DMS 273 (cell line): Measurements from ENCODE around the gene IGSF21.

Source experiments
- DNase-seq: peaks from one replicate; lab custom pipeline; 2025; ENCODE audit not compliant: unreplicated experiment; lab: John Stamatoyannopoulos, UW

The IGSF21 gene

GRCh38 chr1:18119289-18119688, 11.7 kb downstream of the IGSF21 start:
- DNase-seq, result no peak

- no peak for DNase-seq
Measured at GRCh38 chr1:18119771-18120377, 12.3 kb downstream of the IGSF21 start.

- no peak for DNase-seq
Measured at GRCh38 chr1:18120638-18121037, 13.0 kb downstream of the IGSF21 start.

GRCh38 chr1:18121072-18121820, 13.6 kb downstream of the IGSF21 start:
- DNase-seq, result no peak

- no peak for DNase-seq
Measured at GRCh38 chr1:18123467-18123992, 15.9 kb downstream of the IGSF21 start.

GRCh38 chr1:18124977-18125376, 17.4 kb downstream of the IGSF21 start:
- DNase-seq, result no peak

GRCh38 chr1:18126616-18127015, 19.0 kb downstream of the IGSF21 start:
- peak; percentile 72 for DNase-seq

- DNase-seq, result no peak
Measured at GRCh38 chr1:18128298-18128697, 20.7 kb downstream of the IGSF21 start.

- no peak for DNase-seq
Measured at GRCh38 chr1:18130356-18130755, 22.8 kb downstream of the IGSF21 start.

GRCh38 chr1:18132022-18132710, 24.6 kb downstream of the IGSF21 start:
- no peak for DNase-seq

GRCh38 chr1:18132711-18133541, 25.3 kb downstream of the IGSF21 start:
- no peak for DNase-seq

- peak; percentile 23 for DNase-seq
Measured at GRCh38 chr1:18134324-18135046, 26.9 kb downstream of the IGSF21 start.

GRCh38 chr1:18137759-18138345, 30.3 kb downstream of the IGSF21 start:
- DNase-seq, result no peak

GRCh38 chr1:18139198-18139981, 31.8 kb downstream of the IGSF21 start:
- no peak for DNase-seq

GRCh38 chr1:18140411-18140810, 32.8 kb downstream of the IGSF21 start:
- no peak for DNase-seq

GRCh38 chr1:18141661-18142060, 34.1 kb downstream of the IGSF21 start:
- DNase-seq, result no peak

- DNase-seq, result peak; percentile 15
Measured at GRCh38 chr1:18142471-18142870, 34.9 kb downstream of the IGSF21 start.

GRCh38 chr1:18142969-18143368, 35.4 kb downstream of the IGSF21 start:
- peak; percentile 50 for DNase-seq

GRCh38 chr1:18144062-18144461, 36.5 kb downstream of the IGSF21 start:
- DNase-seq, result no peak
